HG02870 (cell line): ENCODE results near the gene WSCD2.

Source experiments
- ATAC-seq: cut with Tn5 transposase; IDR thresholded peaks from one replicate; pipeline ENCODE4 v1.9.1; 2021; ENCODE audit warnings: mild to moderate bottlenecking, moderate library complexity; ENCODE audit not compliant: unreplicated experiment

Gene WSCD2

DNA sequence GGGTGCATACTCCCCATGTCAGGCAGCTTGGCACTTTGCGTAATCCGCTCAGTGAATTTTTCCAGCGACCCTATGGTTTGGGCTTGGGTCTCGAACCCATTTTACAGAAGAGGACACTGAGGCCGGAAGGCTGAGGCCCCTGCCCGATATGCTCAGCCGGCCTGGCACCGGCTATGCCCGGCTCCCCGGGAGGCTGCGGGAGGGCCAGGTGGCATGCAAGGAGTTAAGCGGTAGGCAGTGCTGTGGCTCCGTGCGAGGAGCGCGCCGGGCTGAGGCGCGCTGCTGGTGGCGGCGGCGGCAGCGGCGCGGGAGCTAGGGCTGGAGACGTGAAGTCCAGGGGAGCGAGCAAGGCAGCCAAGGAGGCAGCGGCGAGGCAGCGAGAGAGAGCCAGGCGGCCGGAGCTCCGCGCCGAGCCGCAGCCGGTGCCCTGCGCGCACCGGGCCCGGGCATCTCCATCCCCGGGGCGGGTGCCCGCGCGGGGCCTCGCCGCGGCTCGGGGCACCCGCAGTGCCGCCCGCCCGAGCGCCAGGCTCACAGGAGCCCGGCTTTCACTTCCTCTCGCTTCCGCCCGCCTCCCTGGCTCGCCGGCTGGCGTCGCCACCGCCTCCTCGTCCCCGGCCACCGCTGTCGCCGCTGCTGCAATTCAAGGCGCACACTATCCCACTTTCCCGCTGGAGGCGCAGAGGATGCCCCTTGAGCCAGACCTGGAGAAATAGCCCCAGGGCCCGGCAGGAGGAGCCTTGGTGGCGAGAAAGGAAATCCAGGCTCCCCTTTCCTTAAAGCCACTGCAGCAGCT is at the start of gene WSCD2:
TSS of gene WSCD2 (plus strand) at position 272 of the 796 bp plus-strand sequence. CDS start 66,545 bp downstream, outside the sequence.
- no peak for ATAC-seq

DNA sequence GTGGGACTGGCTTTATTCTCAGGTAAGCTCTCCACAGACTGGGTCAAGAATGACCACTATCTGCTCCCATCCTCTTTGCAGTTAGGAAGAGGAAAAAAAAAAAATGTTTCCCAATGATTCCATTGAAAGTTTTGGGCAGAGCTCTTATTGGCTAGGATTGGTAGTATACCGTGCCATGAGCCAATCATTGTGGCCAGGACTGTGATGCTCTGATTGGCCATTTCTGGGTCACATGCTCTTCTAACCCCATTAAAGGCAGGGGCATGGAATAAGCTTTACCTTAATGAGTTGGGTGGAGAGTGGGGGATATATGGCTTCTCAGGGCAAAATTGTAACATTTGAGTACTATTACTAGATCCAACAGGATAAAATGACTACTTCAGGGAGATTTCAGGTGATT is 49.4 kb upstream of the WSCD2 start:
- no peak for ATAC-seq

DNA sequence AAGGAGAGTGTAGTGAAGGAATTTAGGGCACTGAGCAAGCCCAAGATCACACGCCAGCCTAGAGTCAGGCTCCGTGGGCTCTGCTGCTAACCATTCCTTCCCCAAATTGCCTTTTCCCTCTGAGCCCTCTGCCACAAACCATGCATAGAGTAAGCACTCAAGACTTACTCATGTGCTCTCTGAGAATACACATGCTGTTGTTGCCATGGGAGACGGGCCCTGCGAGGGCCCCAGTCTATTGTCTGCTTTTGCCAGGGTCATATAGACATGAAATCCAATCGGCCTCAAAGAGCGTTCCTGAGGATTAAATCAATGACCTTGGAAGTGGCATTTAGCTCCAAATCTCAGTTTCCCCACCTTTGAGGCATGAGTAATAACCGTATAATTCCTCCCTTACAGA is 48.7 kb upstream of the WSCD2 start:
- no peak for ATAC-seq

- ATAC-seq, result no peak
Observed at GRCh38 chr12:108082485-108082884, 46.6 kb upstream of the WSCD2 start.

DNA sequence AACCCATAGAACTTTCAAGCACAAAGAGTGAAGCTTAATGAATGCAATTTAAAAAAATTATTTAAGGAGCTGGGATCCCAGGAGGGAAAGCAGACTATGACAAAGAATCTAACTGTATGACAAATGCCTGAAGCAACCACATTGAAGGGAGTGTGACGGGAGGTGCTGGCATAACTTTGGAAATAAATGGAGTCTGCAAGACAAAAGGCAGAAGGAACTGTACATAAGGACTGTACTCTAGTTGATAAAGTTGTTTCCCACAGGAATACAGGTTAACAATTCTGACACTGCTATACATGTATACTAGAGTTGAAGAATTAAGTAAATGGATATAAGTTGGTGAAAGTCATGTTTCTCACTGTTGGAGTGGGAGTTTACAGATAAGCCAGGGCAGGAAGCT is 41.2 kb upstream of the WSCD2 start:
- ATAC-seq, result no peak

- ATAC-seq, result no peak
Observed at GRCh38 chr12:108090107-108090899, 38.8 kb upstream of the WSCD2 start.

GRCh38 chr12:108090932-108091678 is 38.0 kb upstream of the WSCD2 start:
- no peak for ATAC-seq

- no peak for ATAC-seq
Observed at GRCh38 chr12:108091679-108092051, 37.4 kb upstream of the WSCD2 start.

- no peak for ATAC-seq
Observed at GRCh38 chr12:108093209-108093608, 35.9 kb upstream of the WSCD2 start.

- ATAC-seq, result no peak
Observed at GRCh38 chr12:108094056-108094649, 34.9 kb upstream of the WSCD2 start.

DNA sequence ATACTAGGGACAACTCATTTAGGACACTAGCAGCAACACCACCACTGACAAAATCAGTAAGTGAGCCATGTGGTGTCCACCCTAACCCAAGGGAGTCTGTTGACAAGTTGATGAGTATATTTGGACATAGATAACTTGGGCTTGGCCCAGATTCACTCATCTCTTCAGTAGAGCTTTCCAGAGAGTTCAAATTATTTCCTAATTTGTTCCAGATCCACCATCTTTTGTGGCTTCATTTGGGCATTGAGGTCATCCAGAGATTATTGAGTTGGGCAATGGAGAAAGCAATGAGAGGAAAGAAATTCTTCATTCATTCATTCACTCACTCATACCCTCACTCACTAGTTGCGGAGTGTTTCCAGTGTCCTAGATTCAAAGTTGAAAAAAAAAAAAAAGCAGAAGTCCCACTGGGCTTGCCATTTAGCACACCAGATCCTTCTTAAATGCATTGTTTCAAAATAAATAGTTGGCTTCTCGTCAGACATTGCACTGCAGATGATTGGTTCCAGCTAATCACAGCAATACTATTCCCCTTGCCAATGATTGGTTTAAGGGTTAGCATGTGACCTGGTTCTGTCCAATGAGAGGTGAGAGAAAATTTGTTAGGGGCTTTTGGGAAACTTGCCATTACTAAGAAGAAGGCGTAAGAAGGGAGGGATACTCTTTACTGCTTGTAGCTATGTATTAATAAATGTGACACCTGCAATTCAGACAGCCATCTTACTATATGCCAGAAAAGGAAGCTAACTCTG is 31.8 kb upstream of the WSCD2 start:
- ATAC-seq, result no peak

DNA sequence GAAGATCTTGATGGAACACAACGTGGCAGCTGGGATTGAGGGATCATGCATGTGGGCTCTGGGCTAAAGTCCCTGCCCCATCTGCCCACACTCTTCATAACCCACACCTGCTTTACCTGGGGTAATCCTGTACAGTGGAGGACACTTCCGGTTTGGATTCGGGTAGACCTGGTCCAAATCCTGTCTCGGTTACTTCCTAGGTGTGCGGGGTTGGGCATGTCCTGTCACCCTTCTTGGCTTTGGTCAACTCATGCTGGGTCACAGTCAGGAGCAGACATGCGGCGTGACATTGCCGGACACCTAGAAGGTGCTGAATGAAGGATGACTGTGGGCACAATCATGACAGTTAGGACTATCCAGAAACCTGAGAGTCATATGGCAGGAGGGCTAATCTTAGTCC is 30.7 kb upstream of the WSCD2 start:
- no peak for ATAC-seq

DNA sequence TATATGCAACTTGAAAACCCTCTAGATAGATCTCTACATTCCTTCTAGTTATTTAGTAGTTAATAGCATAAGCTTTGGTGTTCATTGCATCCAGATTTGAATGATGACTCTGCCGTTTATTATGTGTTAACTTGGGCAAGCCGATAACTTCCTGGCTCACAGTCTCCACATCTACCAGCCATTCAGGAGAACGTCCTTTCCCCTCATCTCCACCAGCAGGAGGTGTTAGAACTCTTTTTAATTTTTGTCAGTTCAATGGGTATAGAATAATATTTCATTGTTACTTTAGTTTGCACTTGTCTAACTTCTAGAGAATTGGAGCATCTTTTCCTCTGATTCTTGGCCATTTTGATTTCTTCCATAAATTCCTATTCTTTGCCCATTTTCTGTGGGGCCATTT is 30.0 kb upstream of the WSCD2 start:
- no peak for ATAC-seq

DNA sequence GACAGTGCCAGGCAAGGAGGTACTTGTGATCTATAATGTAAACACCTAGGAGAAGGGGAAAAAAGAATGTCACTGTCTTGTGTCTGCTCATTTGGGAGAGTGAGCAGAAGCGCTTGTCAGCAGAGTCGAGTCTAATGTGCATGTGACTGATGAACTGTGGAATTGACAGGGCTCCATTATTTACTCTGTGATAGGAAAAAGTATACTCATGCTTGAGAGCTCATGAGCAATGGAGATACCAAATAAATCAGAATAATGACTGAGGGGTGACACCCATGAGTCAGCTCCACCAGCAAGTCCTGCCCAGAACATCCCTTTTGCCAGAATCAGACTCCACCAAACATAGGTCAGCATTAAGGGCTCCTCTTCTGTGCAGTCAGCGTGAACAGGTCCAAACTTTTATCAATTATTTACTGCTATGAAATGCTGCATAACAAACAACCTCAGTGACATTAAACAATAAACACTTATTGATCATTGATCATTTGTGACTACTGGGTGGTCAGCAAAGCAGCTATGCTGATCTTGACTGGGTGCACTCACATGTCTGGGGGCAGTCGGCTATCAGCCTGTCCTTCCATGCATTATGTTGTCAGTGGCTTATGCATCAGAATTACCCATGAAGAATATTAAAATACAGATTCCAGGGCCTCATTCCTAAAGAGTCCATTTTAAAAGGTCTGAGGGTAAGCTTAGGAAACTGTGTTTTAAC is 29.2 kb upstream of the WSCD2 start:
- no peak for ATAC-seq

GRCh38 chr12:108101605-108102175 is 27.4 kb upstream of the WSCD2 start:
- no peak for ATAC-seq

DNA sequence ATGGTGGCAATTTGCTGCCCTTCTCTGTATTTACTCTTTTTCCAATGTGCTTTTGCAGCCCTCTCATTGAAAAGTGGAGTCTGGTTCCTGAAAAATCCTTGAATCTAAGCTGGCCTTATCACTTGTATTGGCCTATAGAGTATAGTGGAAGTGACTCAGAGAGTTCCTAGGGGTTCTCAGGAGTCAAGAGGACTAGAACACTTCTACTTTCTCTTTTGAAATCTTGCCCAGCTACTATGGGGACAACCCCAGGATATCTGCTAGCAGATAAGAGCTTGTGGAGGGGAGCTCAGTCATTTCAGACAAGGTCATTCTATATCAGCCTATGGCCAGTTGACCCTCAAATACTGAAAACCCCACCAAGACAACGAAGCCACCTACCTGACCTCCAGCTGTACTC is 26.7 kb upstream of the WSCD2 start:
- ATAC-seq, result no peak

- ATAC-seq, result no peak
Observed at GRCh38 chr12:108103087-108103486, 26.0 kb upstream of the WSCD2 start.

- no peak for ATAC-seq
Observed at GRCh38 chr12:108103517-108103916, 25.6 kb upstream of the WSCD2 start.

DNA sequence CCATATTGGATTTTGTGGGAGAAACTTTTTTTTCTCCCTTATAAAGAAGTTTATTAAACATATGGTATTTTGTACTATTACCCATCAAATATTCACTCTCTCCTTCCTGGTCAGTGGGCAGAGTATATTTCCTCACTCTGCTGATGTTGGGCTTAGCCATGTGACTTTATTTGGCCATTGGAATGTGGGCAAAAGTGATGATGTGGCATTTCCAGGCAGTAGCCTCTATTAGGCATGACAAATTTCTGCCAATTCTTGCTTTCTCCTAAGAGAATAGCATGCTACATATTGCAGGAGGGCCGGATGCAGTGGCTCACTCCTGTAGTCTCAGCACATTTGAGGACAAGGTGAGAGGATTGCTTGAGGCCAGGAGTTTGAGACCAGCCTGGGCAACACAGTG is 24.4 kb upstream of the WSCD2 start:
- no peak for ATAC-seq
